Epithelial cell of esophagus (primary cell): Measurements from ENCODE around the gene NOB1.

Source experiments
- DNase-seq: peaks from one replicate; pipeline ENCODE4 v3.0.0; 2010; ENCODE audit warnings: low read depth
- H3K4me3 ChIP-seq: 2 replicates; pipeline ENCODE4 v1.5.1; 2011; ENCODE audit warnings: mild to moderate bottlenecking, low read length, control low read depth
- CTCF ChIP-seq: IDR thresholded peaks from 2 replicates; pipeline ENCODE4 v1.5.1; 2011; ENCODE audit warnings: low read depth, mild to moderate bottlenecking, low read length, control low read depth, inconsistent platforms; ENCODE audit not compliant: insufficient read depth; ENCODE audit errors: missing control alignments

The NOB1 gene

DNA sequence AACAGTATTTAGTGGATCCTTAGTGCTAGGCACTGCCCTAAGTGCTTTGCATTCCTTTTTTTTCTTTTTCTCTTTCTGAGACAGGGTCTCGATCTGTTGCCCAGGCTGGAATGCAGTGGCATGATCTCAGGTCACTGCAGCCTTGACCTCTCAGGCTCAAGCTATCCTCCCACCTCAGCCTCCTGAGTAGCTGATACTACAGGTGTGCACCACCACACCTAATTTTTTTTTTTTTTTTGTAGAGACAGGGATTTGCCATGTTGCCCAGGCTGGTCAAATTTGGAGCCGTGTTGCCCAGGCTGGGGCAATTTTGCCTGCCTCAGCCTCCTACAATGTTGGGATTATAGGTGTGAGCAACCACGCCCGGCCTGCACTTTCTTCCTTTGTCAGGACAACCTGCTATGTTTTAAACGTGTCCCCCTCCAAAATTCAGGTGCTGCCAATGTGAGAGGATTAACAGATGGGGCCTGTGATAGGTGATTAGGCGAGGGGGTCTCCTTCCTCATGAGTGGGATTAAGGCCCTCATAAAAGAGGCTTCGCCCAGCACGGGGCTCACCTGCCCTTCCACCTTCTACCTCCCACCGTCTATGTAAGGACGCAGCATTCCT, 33.8 kb downstream of the NOB1 start:
- TF ChIP-seq CTCF = no peak
- no peak for DNase-seq
- H3K4me3 ChIP-seq = no peak overlapping the region

DNA sequence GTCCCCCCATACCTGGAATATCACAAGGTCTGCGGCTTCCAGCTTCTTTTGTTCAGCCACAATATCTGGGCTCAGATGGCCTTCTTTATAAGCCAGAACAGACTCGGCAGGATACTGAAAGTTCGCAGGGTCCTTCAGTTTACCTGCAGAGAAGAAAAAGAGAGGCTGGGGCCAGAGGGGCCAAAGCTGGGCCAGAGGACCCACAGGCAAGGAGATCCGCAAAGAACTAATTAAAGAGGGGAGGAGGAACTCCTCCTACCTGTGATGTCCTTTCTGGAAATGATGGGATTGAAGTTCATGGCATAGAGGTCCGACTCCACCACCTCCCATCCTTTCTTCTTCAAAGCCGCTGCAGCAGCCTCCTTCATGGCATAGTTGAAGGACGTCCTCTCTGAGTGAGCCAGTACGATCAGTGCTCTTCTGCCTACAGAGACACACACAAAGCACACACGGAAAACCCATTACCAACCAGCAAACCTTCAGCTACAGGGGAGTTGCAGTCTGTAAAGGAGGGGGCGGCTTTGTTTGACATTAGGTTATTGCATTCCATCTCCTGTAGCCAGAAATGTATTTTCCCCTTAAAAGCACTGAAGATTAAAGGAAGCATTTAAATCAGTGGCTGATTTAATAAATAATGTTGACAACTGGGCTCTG, 36.5 kb downstream of the NOB1 start:
- TF ChIP-seq CTCF = no peak
- no peak for DNase-seq
- H3K4me3 ChIP-seq = no peak overlapping the region

GRCh38 chr16:69717066-69717465, 37.7 kb downstream of the NOB1 start:
- DNase-seq = no peak

DNA sequence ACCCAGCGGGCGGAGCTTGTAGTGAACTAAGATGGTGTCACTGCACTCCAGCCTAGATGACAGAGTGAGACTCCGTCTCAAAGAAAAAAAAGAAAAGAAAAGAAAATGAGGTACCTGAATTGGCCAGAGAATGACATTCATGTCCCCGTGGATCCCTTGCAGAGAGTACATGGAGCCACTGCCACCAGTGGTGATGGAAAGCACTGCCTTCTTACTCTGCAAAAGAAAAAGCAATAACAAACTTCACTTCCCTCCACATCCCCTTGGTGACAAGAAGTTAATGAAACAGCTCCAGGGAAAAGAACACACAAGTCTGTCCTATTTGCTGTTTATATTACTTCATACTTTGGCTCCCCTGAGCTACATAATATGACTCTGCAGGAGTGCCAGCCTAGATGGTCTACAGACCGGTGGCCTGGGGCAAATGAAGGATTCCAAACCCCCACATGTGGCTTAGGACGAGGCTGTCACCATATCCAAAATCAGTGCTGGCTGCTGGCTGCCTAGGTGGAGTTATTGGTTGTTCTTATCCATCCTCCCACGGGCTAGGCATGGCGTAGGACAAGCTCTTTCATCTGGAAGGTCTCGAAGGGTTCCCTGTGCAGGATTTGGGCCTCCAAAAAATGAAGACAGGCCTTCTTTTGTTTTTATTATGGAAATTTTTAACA, 41.7 kb downstream of the NOB1 start:
- H3K4me3 ChIP-seq = no peak overlapping the region
- DNase-seq = no peak
- TF ChIP-seq CTCF = no peak

More at GRCh38 chr16:69717066-69717465, 37.7 kb downstream of the NOB1 start:
- no peak overlapping the region for H3K4me3 ChIP-seq
- no peak for TF ChIP-seq CTCF

DNA sequence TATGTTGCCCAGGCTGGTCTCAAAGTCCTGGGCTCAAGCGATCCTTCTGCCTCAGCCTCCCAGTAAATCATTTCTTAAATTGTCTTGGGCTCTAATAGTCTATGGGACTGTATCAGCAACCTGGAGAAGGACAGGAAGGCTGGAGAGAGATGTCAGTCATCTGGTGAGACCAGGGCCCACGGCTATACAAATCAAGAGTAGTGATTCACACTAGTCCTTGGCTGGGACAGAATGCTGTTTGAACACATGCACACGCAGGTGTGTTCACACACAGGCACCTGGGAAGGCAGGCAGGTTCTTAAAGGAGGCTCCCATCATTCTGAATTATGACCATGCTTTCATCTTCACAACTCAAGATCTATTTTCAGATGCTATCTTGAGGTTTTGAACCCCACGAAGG, 42.4 kb downstream of the NOB1 start:
- H3K4me3 ChIP-seq = no peak overlapping the region
- DNase-seq = peak; percentile 76
- no peak for TF ChIP-seq CTCF

- H3K4me3 ChIP-seq = no peak overlapping the region
- peak; percentile 97 for DNase-seq
- no peak for TF ChIP-seq CTCF
Measured at GRCh38 chr16:69711115-69711740, 43.5 kb downstream of the NOB1 start.
